WTC11 (cell line): Measurements from ENCODE around the gene SCO2. TPM values are rescaled to one million over a fixed set of nuclear protein-coding genes. Genes with fewer than 3 reads are reported as not detected.

Experiments used
- ATAC-seq: fragments of 200-7000 bp; cut with Tn5 transposase; 2 replicates; pipeline ENCODE4 v1.10.0; 2021; ENCODE audit warnings: mild to moderate bottlenecking, moderate library complexity
- CTCF ChIA-PET: fragments of 300-600 bp; sonication (Branson Sonifier 250); formaldehyde crosslinking; loops from one replicate; lab custom pipeline; 2021; ENCODE audit warnings: antibody characterized with exemption; lab: Charles Lee
- POLR2A ChIA-PET: fragments of 350-600 bp; sonication (Branson Sonifier 250); formaldehyde crosslinking; loops from one replicate; lab custom pipeline; 2021; ENCODE audit warnings: antibody characterized with exemption; lab: Charles Lee
- DNase-seq: peaks from one replicate; pipeline ENCODE4 v3.0.0; 2021; ENCODE audit warnings: low spot score
- H3K27ac Mint-ChIP-seq: 2 replicates; pipeline ENCODE4 v1.8.0; 2021; ENCODE audit warnings: mixed read lengths
- H3K27me3 Mint-ChIP-seq: 2 replicates; pipeline ENCODE4 v1.8.0; 2021; ENCODE audit warnings: low read depth, mild to moderate bottlenecking, moderate library complexity, mixed read lengths
- H3K36me3 Mint-ChIP-seq: 2 replicates; pipeline ENCODE4 v1.8.0; 2021; ENCODE audit warnings: mixed read lengths
- H3K4me1 Mint-ChIP-seq: 2 replicates; pipeline ENCODE4 v1.8.0; 2022; ENCODE audit warnings: mixed read lengths
- H3K4me3 Mint-ChIP-seq: 2 replicates; pipeline ENCODE4 v1.8.0; 2021; ENCODE audit warnings: mild to moderate bottlenecking, moderate library complexity, mixed read lengths
- H3K9me3 Mint-ChIP-seq: 2 replicates; pipeline ENCODE4 v1.8.0; 2021; ENCODE audit warnings: mixed read lengths
- AFF4 ChIP-seq: sonication (generic); formaldehyde crosslinking; IDR thresholded peaks from 2 replicates; pipeline ENCODE4 v1.8.1; 2023; ENCODE audit warnings: mild to moderate bottlenecking, missing genetic modification reagents, borderline replicate concordance
- ATF3 ChIP-seq: sonication (generic); formaldehyde crosslinking; conservative IDR thresholded peaks from 2 replicates; pipeline ENCODE4 v1.8.1; 2022; ENCODE audit warnings: mild to moderate bottlenecking, missing genetic modification reagents
- E2F4 ChIP-seq: sonication (generic); formaldehyde crosslinking; IDR thresholded peaks from 2 replicates; pipeline ENCODE4 v1.8.1; 2022; ENCODE audit warnings: low read depth, mild to moderate bottlenecking, moderate library complexity, missing genetic modification reagents, borderline replicate concordance
- E2F5 ChIP-seq: sonication (generic); formaldehyde crosslinking; IDR thresholded peaks from 2 replicates; pipeline ENCODE4 v1.8.1; 2022; ENCODE audit warnings: mild to moderate bottlenecking, moderate library complexity, missing genetic modification reagents
- FOXJ3 ChIP-seq: sonication (generic); formaldehyde crosslinking; IDR thresholded peaks from 2 replicates; pipeline ENCODE4 v1.9.0; 2021; ENCODE audit warnings: missing genetic modification reagents, mild to moderate bottlenecking, borderline replicate concordance
- GTF2I ChIP-seq: fragments of 250-450 bp; sonication (Bioruptor Pico); conservative IDR thresholded peaks from 2 replicates; pipeline ENCODE4 v1.4.0; 2021; ENCODE audit warnings: mild to moderate bottlenecking
- HMGXB4 ChIP-seq: sonication (generic); formaldehyde crosslinking; IDR thresholded peaks from 2 replicates; pipeline ENCODE4 v1.8.1; 2023; ENCODE audit warnings: mild to moderate bottlenecking, moderate library complexity, missing genetic modification reagents
- MAX ChIP-seq: sonication (generic); formaldehyde crosslinking; IDR thresholded peaks from 2 replicates; pipeline ENCODE4 v1.8.0; 2022; ENCODE audit warnings: mild to moderate bottlenecking, missing genetic modification reagents
- MXD4 ChIP-seq: fragments of 250-450 bp; sonication (Bioruptor Pico); IDR thresholded peaks from 2 replicates; pipeline ENCODE4 v1.8.0; 2021; ENCODE audit warnings: mild to moderate bottlenecking, moderate library complexity, borderline replicate concordance
- PRDM15 ChIP-seq: sonication (generic); formaldehyde crosslinking; IDR thresholded peaks from 2 replicates; pipeline ENCODE4 v1.8.0; 2022; ENCODE audit warnings: missing genetic modification reagents
- RORB ChIP-seq: fragments of 250-450 bp; sonication (Bioruptor Pico); IDR thresholded peaks from 2 replicates; pipeline ENCODE4 v1.9.0; 2021; ENCODE audit warnings: mild to moderate bottlenecking
- SMAD4 ChIP-seq: sonication (generic); formaldehyde crosslinking; IDR thresholded peaks from 2 replicates; pipeline ENCODE4 v1.8.0; 2022; ENCODE audit warnings: mild to moderate bottlenecking, missing genetic modification reagents
- TEAD4 ChIP-seq: sonication (generic); formaldehyde crosslinking; IDR thresholded peaks from 2 replicates; pipeline ENCODE4 v1.8.0; 2022; ENCODE audit warnings: mild to moderate bottlenecking, missing genetic modification reagents
- TP53 ChIP-seq: sonication (generic); formaldehyde crosslinking; IDR thresholded peaks from 2 replicates; pipeline ENCODE4 v1.8.1; 2023; ENCODE audit warnings: mild to moderate bottlenecking, missing genetic modification reagents
- ZBTB43 ChIP-seq: sonication (generic); formaldehyde crosslinking; IDR thresholded peaks from 2 replicates; pipeline ENCODE4 v1.8.1; 2023; ENCODE audit warnings: mild to moderate bottlenecking, missing genetic modification reagents
- ZNF425 ChIP-seq: fragments of 250-450 bp; sonication (Bioruptor Pico); conservative IDR thresholded peaks from 2 replicates; pipeline ENCODE4 v1.9.0; 2021; ENCODE audit warnings: mild to moderate bottlenecking
- total RNA-seq: library from RNA; stranded (reverse); gene quantifications from 3 replicates; pipeline ENCODE4 v1.2.3, GENCODE V29; 2021

Gene SCO2
- total RNA-seq, 1 experiment from 2014 or later: not detected

GRCh38 chr22:50569896-50570535, 44.6 kb upstream of the SCO2 start:
- H3K4me3 Mint-ChIP-seq: no peak overlapping the region
- H3K27me3 Mint-ChIP-seq: no peaks in the 10 kb centered on the region
- DNase-seq: no peak
- H3K9me3 Mint-ChIP-seq: no peaks in the 10 kb centered on the region
- CTCF ChIA-PET: interaction anchor here (1.2 kb wide), 1 partner anchor 51 kb away, joined by 3 read pairs; no protein-coding TSS in a partner anchor
- no peak for ATAC-seq
- POLR2A ChIA-PET: no interaction called here
- TF ChIP-seq SMAD4 (CRISPR knock-in tag) (no peak), PRDM15 (CRISPR knock-in tag) (no peak), HMGXB4 (CRISPR knock-in tag) (no peak), E2F4 (no peak), FOXJ3 (CRISPR knock-in tag) (no peak), MXD4 (CRISPR knock-in tag) (no peak), TEAD4 (CRISPR knock-in tag) (no peak), MAX (no peak), GTF2I (CRISPR knock-in tag) (no peak), ATF3 (no peak), ZNF425 (CRISPR knock-in tag) (no peak), RORB (CRISPR knock-in tag) (no peak), E2F5 (no peak), ZBTB43 (CRISPR knock-in tag) (no peak), AFF4 (no peak), TP53 (CRISPR knock-in tag) (no peak)
- H3K4me1 Mint-ChIP-seq: no peaks in the 10 kb centered on the region
- H3K27ac Mint-ChIP-seq: no peak overlapping the region
- H3K36me3 Mint-ChIP-seq: peaks cover 31% of the 10 kb centered on the region
